OCI-LY3 (cell line): ENCODE measurements around the gene MCRIP2.

ENCODE experiments used
- H2AFZ ChIP-seq: fragments of 200-600, 300-600 bp; shearing (Covaris generic); 2 replicates; pipeline ENCODE4 v1.6.0; 2014; ENCODE audit warnings: antibody characterized with exemption, low read depth, low read length
- H3K27ac ChIP-seq: fragments of 200-600, 300-600 bp; sonication (generic); 2 replicates; pipeline ENCODE4 v1.5.1; 2014; ENCODE audit warnings: mild to moderate bottlenecking, low read length, moderate library complexity, mixed read lengths
- H3K27me3 ChIP-seq: fragments of 200-600, 300-600 bp; sonication (generic); 2 replicates; pipeline ENCODE4 v1.6.1; 2014; ENCODE audit warnings: low read depth, low read length, mixed read lengths
- H3K36me3 ChIP-seq: fragments of 200-600, 300-600 bp; sonication (generic); replicated peaks from 2 replicates; pipeline ENCODE3; 2014; ENCODE audit warnings: low read depth, low read length, mixed read lengths
- H3K4me1 ChIP-seq: fragments of 300-600, 200-600 bp; sonication (generic); 2 replicates; pipeline ENCODE4 v1.6.1; 2014; ENCODE audit warnings: low read length, mixed read lengths
- H3K4me2 ChIP-seq: fragments of 200-600, 300-600 bp; sonication (generic); 2 replicates; pipeline ENCODE4 v1.6.1; 2014; ENCODE audit warnings: low read length, mixed read lengths
- H3K4me3 ChIP-seq: fragments of 300-600, 200-600 bp; sonication (generic); 2 replicates; pipeline ENCODE4 v1.5.1; 2014; ENCODE audit warnings: antibody characterized with exemption, mild to moderate bottlenecking, low read length, moderate library complexity
- H3K79me2 ChIP-seq: fragments of 300-600, 200-600 bp; shearing (Covaris generic); 2 replicates; pipeline ENCODE4 v1.6.1; 2014; ENCODE audit warnings: mild to moderate bottlenecking, low read length, mixed read lengths
- H3K9ac ChIP-seq: fragments of 300-600, 200-600 bp; shearing (Covaris generic); 2 replicates; pipeline ENCODE4 v1.6.0; 2014; ENCODE audit warnings: mild to moderate bottlenecking, low read length, moderate library complexity
- H3K9me3 ChIP-seq: fragments of 200-600, 300-600 bp; shearing (Covaris generic); 2 replicates; pipeline ENCODE4 v1.6.1; 2014; ENCODE audit warnings: low read length, mixed read lengths; ENCODE audit not compliant: insufficient read depth
- H4K20me1 ChIP-seq: fragments of 200-600, 300-600 bp; sonication (generic); 2 replicates; pipeline ENCODE4 v1.6.1; 2016; ENCODE audit warnings: low read length, mixed read lengths; ENCODE audit not compliant: insufficient read depth
- CTCF ChIP-seq: fragments of 200-600, 300-600 bp; sonication (generic); IDR thresholded peaks from 2 replicates; pipeline ENCODE4 v1.5.1; 2014; ENCODE audit warnings: antibody characterized with exemption, low read length, low read depth
- EZH2phosphoT487 ChIP-seq: fragments of 200-600 bp; shearing (Covaris generic); IDR thresholded peaks from 2 replicates; pipeline ENCODE4 v1.6.1; 2018; ENCODE audit warnings: antibody characterized with exemption, mixed run types, low read depth

Gene MCRIP2

GRCh38 chr16:692356-693108, 50.9 kb downstream of the MCRIP2 start:
- H3K4me3 ChIP-seq: no peak overlapping the region
- peaks cover 9% of the 10 kb centered on the region for H3K4me1 ChIP-seq
- no peak overlapping the region for H3K9ac ChIP-seq
- no peak overlapping the region for H3K4me2 ChIP-seq
- TF ChIP-seq CTCF (no peak), EZH2phosphoT487 (no peak)
- peaks cover 15% of the 10 kb centered on the region for H3K79me2 ChIP-seq
- no peaks in the 10 kb centered on the region for H3K36me3 ChIP-seq
- no peak overlapping the region for H2AFZ ChIP-seq
- H4K20me1 ChIP-seq: no peaks in the 10 kb centered on the region
- no peak overlapping the region for H3K27ac ChIP-seq
- H3K9me3 ChIP-seq: no peaks in the 10 kb centered on the region
- no peaks in the 10 kb centered on the region for H3K27me3 ChIP-seq

- no peaks in the 10 kb centered on the region for H3K27me3 ChIP-seq
- H3K9ac ChIP-seq: no peak overlapping the region
- H2AFZ ChIP-seq: no peak overlapping the region
- H3K4me1 ChIP-seq: peaks cover 9% of the 10 kb centered on the region
- TF ChIP-seq EZH2phosphoT487: no peak
- TF ChIP-seq CTCF: no peak
- H4K20me1 ChIP-seq: no peaks in the 10 kb centered on the region
- no peak overlapping the region for H3K4me2 ChIP-seq
- no peak overlapping the region for H3K4me3 ChIP-seq
- H3K9me3 ChIP-seq: no peaks in the 10 kb centered on the region
- H3K79me2 ChIP-seq: peaks cover 15% of the 10 kb centered on the region
- H3K36me3 ChIP-seq: no peaks in the 10 kb centered on the region
- H3K27ac ChIP-seq: no peak overlapping the region
Measured at GRCh38 chr16:693364-693763, 51.7 kb downstream of the MCRIP2 start.

DNA sequence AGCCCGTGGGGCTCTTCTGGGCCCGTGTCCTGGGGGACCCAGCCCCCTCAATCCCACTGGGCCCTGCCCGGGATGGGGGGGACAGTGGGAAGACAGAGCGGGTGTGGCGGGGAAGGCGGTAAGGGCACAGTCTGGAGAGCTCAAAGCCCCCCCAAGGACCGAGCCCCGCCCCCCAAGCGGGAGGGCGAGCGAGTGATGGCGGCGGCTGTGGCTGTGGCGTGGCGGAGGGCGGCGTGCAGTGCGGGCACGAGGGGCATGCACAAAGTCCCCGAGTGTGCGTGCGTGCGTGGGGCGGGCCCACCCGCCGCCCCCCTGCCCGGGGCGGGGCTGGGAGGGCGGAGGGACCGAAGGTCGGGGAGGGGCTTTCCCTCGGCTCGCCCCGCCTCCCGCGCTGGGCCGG, 52.1 kb downstream of the MCRIP2 start:
- H3K4me3 ChIP-seq: no peak overlapping the region

More for the DNA sequence above, 52.1 kb downstream of the MCRIP2 start:
- H4K20me1 ChIP-seq: no peaks in the 10 kb centered on the region
- H3K36me3 ChIP-seq: no peaks in the 10 kb centered on the region
- H3K27ac ChIP-seq: no peak overlapping the region
- no peak overlapping the region for H3K9ac ChIP-seq
- no peaks in the 10 kb centered on the region for H3K27me3 ChIP-seq
- no peak overlapping the region for H3K4me2 ChIP-seq
- TF ChIP-seq CTCF (no peak), EZH2phosphoT487 (no peak)
- H3K79me2 ChIP-seq: peaks cover 13% of the 10 kb centered on the region
- H3K9me3 ChIP-seq: no peaks in the 10 kb centered on the region
- peaks cover 9% of the 10 kb centered on the region for H3K4me1 ChIP-seq
- no peak overlapping the region for H2AFZ ChIP-seq
